ENCODE data around the gene TUBAL3.

TUBAL3 gene

DNA sequence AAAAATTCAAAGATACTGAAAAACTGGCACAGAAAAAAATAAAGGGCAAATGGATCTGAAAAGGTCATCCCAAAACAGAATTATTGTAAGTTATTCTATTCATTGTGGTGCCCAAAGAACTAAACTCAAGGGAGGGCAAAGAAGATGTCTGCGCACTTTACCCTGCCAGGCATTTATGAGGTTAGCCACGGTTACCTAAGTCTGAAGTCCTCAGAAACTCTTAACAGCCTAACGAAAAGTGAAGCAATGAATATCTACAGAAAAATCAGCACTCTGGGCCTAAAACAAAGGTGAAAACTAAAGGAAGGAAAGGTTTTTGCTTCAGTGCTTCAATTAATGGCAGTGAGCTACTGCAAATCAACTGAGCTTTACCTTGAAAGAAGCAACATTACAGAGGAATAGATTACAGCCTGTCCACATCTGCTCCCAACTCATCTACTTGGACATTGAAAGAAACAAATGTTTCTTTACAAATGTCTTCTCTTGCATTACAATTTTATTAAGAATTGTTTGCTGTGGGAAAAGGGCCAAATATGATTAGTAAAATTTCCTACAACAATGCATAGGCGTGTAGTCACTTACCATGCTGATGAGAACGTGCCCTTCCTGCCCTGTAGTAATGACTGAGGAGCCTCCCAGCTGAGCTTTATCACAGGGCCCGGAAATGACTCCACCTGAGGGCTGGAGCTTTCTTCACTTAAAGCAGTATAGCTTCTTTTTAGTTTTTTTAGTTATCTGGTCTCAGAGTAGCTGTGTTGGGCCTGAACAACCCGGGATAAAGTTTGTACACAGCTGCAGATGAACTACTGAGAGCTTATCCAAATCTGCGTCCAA is at the start of gene TUBAL3:
TUBAL3 (minus strand) TSS at position 621 of the 834 bp plus-strand sequence; CDS start at position 585, 36 bp downstream.
- no peak for DNase-seq (ENCODE audit: low read depth in 3 of 3)

DNA sequence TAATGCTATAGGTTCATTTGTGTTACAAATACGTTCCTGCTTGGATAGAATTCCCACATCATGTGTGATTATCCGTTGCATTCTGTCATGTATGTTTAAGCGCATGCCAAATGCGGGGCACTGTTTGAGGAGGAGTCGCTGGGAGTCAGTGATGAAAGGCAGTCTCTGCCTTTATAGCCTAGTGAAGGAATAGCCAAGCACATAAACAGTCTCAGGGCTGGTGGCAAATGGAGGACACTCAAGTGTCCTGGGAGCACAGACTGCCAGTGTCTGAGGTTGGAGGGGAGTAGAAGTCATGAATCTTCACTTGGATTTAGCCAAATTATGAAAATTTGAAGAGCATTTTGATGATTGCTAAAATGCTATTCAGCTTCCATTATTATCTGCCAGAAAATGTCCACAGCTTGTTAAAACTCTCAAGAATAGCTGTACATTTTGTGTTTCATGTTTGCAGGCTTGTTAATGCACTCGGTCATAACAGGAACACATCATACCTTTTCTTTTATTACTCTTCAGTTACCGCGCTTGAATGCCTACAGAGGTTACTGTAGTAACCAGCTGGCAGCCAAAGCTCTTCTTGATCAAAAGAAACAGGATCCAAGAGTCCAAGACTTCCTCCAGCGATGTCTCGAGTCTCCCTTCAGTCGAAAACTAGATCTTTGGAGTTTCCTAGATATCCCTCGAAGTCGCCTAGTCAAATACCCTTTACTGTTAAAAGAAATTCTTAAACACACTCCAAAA is 49.3 kb upstream of the TUBAL3 start:
- no peak for DNase-seq (ENCODE audit: low read depth in 3 of 3)

DNA sequence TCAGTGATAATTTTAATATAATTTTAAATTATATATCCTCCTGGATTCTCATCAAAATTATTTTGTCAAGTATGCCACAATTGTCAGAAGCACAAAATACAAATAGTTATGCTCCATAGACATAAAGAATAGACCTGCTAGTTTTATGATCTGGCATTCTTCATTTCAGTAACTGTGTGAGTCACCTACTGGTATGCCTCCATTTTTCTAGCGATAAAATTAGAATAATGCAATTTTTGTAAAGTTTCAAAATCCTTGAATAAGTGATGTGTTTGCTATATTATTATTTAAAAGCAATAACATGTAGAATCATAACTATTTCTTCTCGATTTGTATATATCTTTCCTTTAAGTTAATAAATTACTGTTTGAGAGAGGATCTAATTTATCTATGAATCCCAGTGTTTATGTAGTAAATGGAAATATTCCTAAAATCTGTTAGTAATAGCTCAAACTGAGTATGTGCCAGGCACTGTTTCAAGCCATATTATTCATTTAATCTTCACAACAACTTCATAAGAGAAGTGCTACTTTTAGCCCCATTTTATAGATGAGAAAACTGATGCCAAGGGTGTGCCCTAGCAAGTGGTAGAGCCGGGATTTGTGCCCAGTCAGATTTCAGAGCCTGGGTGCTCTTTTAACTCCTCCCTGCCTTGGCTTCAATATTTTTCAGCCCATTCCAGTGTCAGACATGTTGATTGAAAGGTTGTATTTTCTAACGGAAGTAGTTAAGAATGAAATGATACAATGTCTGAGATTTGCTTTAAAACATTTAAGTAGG is 46.2 kb upstream of the TUBAL3 start:
- DNase-seq (ENCODE audit: low read depth in 3 of 3) = no peak

DNA sequence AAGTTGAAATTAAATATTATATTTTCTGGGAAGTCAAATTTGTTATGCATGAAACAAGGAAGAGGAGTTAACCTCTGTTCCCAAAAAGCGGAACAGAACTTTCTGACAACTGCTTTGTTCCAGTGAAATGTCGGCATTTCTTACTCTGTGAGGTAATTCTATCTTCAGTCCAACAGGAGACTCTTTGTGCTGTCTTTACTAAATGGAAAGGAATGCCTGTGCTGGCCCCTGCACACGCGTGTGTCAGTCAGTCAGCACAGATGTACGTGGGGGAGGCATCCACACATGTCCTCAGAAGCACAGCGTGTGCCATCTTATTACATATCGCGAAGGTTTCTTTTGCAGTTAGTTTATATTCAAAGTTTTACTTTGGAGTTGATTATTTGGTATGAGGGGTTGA is 45.2 kb upstream of the TUBAL3 start:
- no peak for DNase-seq (ENCODE audit: low read depth in 3 of 3)

DNA sequence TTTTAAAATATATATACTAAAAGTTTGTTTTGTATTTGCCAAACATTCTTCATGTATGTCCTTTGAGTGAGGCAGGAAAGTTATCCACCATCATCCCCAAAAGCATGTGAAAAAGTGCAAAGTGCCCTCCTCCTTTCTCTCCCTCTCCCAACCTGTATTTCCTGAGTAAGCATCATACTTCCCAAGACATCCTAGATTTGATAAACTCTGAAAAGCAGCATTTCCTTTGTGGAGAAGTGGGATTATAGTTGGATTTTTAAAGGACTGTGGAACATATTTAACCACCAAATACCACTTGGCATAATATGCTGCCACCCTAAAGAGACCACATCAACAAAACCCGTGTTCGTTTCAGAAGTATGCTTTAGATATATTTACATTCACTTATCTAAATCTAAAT is 44.6 kb upstream of the TUBAL3 start:
- no peak for DNase-seq (ENCODE audit: low read depth in 3 of 3)

- no peak for DNase-seq (ENCODE audit: low read depth in 3 of 3)
Measured at GRCh38 chr10:5448333-5449001, 43.8 kb upstream of the TUBAL3 start.

DNA sequence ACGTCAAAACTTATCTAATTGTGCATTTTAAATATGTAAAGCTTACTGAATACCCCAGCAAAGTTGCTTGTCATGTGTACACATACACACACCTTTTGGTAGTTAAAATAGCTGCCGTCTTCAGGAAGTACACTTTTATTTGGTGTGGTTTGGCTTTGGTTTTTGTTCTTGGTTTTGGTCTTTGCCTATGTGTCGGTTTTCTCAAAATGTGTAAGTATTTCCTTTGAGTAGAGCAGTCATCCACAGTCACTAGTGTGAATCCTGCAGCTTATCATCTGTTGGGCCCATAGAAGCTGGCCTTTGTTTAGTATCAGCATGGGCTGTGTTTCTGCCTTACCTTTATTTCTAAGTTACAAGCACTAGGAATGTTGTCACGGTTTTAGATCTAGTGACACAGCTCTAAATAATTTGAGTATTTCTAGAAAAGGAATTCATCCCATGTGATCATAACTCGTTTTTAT is 43.0 kb upstream of the TUBAL3 start:
- DNase-seq (ENCODE audit: low read depth in 3 of 3) = peak in 1 of 3 experiments; percentile 20

DNA sequence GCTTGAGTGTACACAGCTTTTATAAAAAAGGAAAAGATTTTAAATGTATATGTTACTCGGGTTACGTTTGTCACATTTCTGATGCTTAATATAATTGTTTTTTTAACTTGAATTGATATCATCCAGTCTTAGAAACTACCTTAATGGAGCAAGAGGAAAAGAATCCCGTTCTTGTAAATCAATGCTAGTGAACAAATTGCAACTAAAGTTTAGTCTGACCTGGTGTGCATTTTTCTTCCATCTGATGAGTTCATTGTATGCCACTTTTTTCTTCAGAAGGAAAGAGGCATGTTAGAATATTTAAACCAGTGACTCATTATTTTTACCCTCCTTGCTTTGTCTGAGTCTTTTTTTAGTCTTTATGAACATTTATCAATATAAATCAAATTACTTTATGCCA is 42.4 kb upstream of the TUBAL3 start:
- DNase-seq (ENCODE audit: low read depth in 3 of 3) = no peak

- peak; percentile 52 to 79 (median 67) for DNase-seq (ENCODE audit: low read depth in 3 of 3)
Measured at GRCh38 chr10:5446390-5446926, 41.8 kb upstream of the TUBAL3 start.

- no peak for DNase-seq (ENCODE audit: low read depth in 3 of 3)
Measured at GRCh38 chr10:5445006-5445405, 40.4 kb upstream of the TUBAL3 start.

GRCh38 chr10:5443429-5443828 is 38.8 kb upstream of the TUBAL3 start:
- no peak for DNase-seq (ENCODE audit: low read depth in 3 of 3)

GRCh38 chr10:5442990-5443370 is 38.4 kb upstream of the TUBAL3 start:
- DNase-seq (ENCODE audit: low read depth in 3 of 3) = no peak

- DNase-seq (ENCODE audit: low read depth in 3 of 3) = peak in 1 of 3 experiments; percentile 27
Measured at GRCh38 chr10:5442065-5442989, 37.7 kb upstream of the TUBAL3 start.

DNA sequence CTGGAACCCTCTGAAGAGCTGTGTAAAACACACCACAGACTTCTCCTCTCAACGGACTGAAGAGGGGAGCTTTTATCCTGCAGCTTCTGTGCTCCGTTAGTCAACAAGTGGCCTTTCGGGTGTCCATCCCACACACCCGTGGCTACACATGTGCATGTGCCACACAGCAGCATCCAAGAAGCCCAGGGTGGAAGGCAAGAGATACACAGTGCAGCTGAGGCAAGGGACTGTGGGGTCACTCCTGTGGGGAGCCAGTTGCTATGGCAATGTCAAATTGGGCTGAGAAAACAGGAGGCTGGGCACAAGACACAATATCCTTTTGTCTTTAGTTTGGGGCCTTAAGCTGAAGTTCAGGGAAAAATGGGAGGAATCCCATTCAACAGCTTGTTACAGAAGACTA is 36.5 kb upstream of the TUBAL3 start:
- no peak for DNase-seq (ENCODE audit: low read depth in 3 of 3)

- DNase-seq (ENCODE audit: low read depth in 3 of 3) = no peak
Measured at GRCh38 chr10:5440206-5440605, 35.6 kb upstream of the TUBAL3 start.

GRCh38 chr10:5435328-5435727 is 30.7 kb upstream of the TUBAL3 start:
- no peak for DNase-seq (ENCODE audit: low read depth in 3 of 3)

- no peak for DNase-seq (ENCODE audit: low read depth in 3 of 3)
Measured at GRCh38 chr10:5434017-5434753, 29.6 kb upstream of the TUBAL3 start.

DNA sequence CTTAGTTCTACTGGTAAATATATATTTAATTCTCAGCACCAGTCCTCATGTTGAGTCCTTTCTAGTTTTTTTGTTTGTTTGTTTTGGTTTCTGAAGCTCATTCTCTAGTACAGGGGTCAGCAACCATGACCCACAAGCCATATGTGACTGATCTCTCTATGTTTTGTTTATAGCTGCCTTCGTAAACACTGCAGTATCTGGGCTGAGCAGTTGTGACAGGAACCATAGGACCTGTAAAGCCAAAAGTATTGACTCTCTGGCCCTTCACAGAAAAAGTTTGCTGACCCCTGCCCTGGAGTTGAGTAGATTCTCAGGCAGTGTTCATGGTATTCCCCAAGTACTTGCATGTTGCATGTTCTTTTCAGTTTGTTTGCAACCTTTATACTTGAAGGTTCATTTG is 28.6 kb upstream of the TUBAL3 start:
- DNase-seq (ENCODE audit: low read depth in 3 of 3) = no peak

DNA sequence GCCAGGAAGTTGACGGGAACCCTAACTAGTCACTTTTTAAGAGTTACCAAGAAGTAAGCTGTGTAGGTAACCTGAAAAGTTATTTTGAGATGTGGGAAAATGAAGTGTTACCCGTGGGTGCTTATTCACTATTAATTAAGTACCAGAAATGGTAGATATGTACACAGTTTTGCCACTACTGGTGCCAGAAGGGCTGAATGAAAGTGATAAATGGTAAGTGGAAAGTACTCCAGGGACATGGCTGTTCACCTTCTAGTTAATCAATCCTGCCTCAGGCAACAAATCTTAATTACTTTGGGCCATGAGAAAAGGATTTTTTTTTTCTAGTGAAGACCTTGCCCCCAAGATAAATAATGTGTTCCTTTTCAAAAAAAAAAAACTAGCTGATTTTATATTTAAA is 23.5 kb upstream of the TUBAL3 start:
- DNase-seq (ENCODE audit: low read depth in 3 of 3) = no peak

- no peak for DNase-seq (ENCODE audit: low read depth in 3 of 3)
Measured at GRCh38 chr10:5424751-5425150, 20.1 kb upstream of the TUBAL3 start.

All from stimulated activated CD4-positive, alpha-beta T cell treated with anti-CD3 and anti-CD28 coated beads, TNF-alpha, amount 100 ng/mL, for 24 hours (primary cell).